ENCODE measurements around the gene LACTB. TPM values are rescaled to one million over a fixed set of nuclear protein-coding genes. Genes with fewer than 3 reads are reported as not detected.

The LACTB gene
- total RNA-seq: 27.3 and 45.6 TPM in 2 replicates

DNA sequence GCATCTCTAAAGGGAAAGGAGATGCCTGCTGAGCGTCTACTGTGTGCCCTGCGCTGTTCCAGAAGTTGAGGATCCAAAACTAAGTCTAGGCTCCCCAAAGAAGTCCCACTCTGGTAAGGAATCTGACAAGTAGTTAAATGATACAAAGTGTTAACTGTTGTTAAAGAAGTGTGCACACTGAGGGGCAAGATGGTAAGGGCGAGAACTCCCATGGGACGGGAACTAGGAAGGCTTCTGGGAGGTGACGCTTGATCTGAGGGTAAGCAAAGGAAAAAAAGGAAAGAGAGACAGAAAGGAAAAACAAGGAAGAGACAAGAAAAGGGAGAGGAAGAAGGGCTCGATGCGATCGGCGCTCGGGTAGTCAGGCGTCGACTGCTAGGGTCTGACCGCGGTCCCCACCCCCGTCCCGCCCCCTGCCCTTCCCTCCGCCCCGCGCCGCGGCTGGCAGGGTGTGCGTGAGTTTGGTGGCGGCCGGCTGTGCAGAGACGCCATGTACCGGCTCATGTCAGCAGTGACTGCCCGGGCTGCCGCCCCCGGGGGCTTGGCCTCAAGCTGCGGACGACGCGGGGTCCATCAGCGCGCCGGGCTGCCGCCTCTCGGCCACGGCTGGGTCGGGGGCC is at the start of gene LACTB:
Gene LACTB (plus strand): TSS at position 480 of the 620 bp plus-strand sequence. CDS start 11 bp downstream, at position 491.

DNA sequence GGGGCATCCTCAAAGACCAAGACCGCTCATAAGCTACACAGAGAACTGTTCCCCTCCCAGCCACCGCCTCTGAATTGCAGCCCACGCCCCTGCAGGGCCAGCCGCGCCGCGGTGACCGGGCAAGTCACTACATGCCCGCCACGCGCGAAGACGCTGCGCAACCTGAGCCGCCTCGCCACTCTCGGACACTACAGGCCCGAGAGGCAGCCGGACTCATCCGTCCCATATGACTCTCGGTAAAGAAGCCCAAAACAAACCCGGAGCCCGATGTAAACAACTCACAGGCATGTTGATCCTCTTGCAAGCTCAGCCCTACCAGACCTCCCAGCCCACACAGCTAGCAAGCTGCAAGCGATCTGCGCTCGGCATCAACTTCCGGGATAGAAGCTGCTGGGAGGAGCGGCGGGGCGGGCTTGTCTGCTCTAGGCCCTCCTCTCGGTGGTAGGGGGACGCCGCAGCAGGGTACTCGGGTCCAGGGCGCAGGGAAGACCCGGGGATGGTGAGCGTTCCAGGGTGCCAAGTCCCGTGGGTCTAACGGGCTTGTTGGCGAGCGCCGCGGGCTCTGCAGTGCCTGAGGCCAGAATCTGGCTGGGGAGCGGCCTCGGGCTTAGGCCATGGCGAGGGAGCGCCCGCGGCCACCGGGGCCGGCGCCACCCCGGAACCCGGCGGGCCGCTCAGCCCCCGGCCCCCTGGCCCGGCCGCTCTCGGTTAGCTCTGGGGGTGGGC is 35.6 kb downstream of the LACTB start, which contains the start of gene RPS27L:
Gene RPS27L (minus strand): TSS at position 360 of the 726 bp plus-strand sequence. CDS start 72 bp downstream, at position 288.

GRCh38 chr15:63188926-63189871 is 67.5 kb downstream of the LACTB start, which contains the start of gene RAB8B:
RAB8B (plus strand) TSS chr15:63189606; CDS start chr15:63189625, 19 bp downstream.

Other genes with a start within 250 kb of the LACTB start
- gene TPM1, start 79.1 kb upstream of the LACTB start, total RNA-seq: 2,136 and 2,698 TPM in 2 replicates
- gene RPS27L, start 35.6 kb downstream of the LACTB start, total RNA-seq: 170 and 309 TPM in 2 replicates
- gene RAB8B, start 67.7 kb downstream of the LACTB start, total RNA-seq: 40.4 and 57.7 TPM in 2 replicates
- 11.0 and 16.0 TPM in 2 replicates for gene APH1B, start 155.7 kb downstream of the LACTB start, total RNA-seq